Mucosa of descending colon (tissue), 3 donors: ENCODE results near the gene ABCC9. TPM values are rescaled to one million over a fixed set of nuclear protein-coding genes. Genes with fewer than 3 reads are reported as not detected.

Experiments used
- ATAC-seq: fragments of 200-7000 bp; cut with Tn5 transposase; one replicate; pipeline ENCODE4 v1.9.1; 2020; ENCODE audit warnings: mild to moderate bottlenecking, moderate library complexity
- DNase-seq, 3 donors: peaks; one replicate each; pipeline ENCODE4 v3.0.0-alpha.2; 2020
- H3K36me3 ChIP-seq: fragments of 200-600 bp; one replicate; pipeline ENCODE4 v1.8.0; 2021; ENCODE audit warnings: low read depth, mild to moderate bottlenecking
- H3K4me1 ChIP-seq: fragments of 200-600 bp; one replicate; pipeline ENCODE4 v1.8.0; 2021; ENCODE audit warnings: low read depth, mild to moderate bottlenecking
- H3K4me3 ChIP-seq: fragments of 200-600 bp; one replicate; pipeline ENCODE4 v1.8.0; 2021; ENCODE audit warnings: mild to moderate bottlenecking
- H3K9me3 ChIP-seq: fragments of 200-600 bp; one replicate; pipeline ENCODE4 v1.8.0; 2021; ENCODE audit warnings: mild to moderate bottlenecking
- CTCF ChIP-seq: fragments of 200-600 bp; IDR thresholded peaks from one replicate; pipeline ENCODE4 v1.8.0; 2022; ENCODE audit warnings: antibody characterized with exemption, mild to moderate bottlenecking
- intact Hi-C, 2 donors: fragments of 100-400 bp; cut with DNase I in 1 of 2; cut with micrococcal nuclease in 1 of 2; formaldehyde crosslinking; loops; one replicate each; pipeline versions ENCODE4 v1.11.0 to v1.11.1; 2022; cut with DNase I, micrococcal nuclease
- long read RNA-seq, 2 donors: library from polyadenylated mRNA; unstranded; transcript quantifications; one replicate each; pipeline ENCODE4 v2.0.0, GENCODE V29; 2019 to 2021
- total RNA-seq, 3 donors: library from RNA; stranded (reverse); fragmentation: NEBNext Ultra II Directional in 2 of 3; extraction: Animal tissue kit (Norgen Biotek cat#: 25700) in 2 of 3; gene quantifications; one replicate each; pipeline versions ENCODE4 v1.2.1 to v1.2.4, GENCODE V29; 2021 to 2023
- donor health status: DM: no; HTN: no; CAD: no; lungs with moderate emphysema.
- donor health status: DM: no; HTN: no; CAD: no.
- donor health status: DM: no; HTN: yes; CAD: no.

Gene ABCC9
- 10 to 100 TPM in 1 of 3 donors, 1 to 10 TPM in 1, under 1 TPM in 1; 0.67 to 60.6 (median 7.3) TPM for total RNA-seq
- long read RNA-seq, donor 1, partial matches to known transcripts = 3 of 8 reads
- long read RNA-seq, donor 1, other reads (novel, unspliced or antisense) = 5 of 8 reads
- long read RNA-seq, donor 2, partial matches to known transcripts = 0 of 1 reads
- long read RNA-seq, donor 2, other reads (novel, unspliced or antisense) = 1 of 1 reads

DNA sequence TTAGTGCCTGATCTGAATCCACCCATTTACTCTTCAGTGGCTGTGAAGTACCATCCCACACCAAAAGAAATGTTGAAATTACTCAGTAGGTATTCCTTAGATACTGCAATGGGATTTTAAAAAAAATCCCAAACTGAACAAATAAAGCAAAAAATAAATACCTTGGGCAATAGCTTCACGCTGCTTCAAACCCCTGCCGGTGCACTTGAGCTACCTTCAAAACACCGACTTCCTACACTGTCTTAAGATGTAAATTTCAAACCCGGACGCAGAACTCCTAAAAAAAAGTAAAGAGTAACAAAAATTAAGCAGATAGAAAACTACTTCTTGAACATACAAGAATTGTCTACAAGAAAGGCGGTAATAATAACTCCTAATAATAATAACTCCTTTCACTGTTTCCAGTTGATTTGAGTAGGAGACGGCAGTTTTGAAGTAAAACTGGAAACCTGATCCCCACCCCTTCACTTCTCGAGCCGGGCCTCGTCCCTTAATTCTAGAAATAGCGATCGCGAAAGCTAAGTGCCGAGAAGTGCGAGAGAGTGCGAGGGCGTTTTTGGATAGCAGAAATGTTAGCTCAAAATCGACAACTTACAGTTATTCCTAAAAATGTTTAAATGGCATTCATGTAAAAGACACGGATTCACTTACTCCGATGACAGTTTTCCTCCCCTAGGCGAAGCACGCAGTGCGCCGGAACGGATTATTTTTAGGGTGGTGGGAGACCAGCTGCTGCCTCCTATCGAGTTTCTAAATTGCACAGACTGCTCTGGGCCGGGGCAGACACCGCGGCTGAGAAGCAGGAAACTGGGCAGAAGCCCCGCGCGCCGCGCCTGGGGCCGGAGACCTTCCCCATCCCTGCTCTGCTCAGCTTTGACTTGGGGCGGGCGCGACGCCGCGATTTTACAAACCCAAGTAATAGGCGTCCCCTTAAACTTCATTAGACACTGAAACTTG is at the start of gene ABCC9:
Gene ABCC9, minus strand, starts transcription at position 878 of the 957 bp plus-strand sequence. CDS start 4,752 bp downstream, outside the sequence.
- intact Hi-C loops = no loop called here

GRCh38 chr12:21989819-21990412 is 48.7 kb upstream of the ABCC9 start:
- Histone ChIP-seq H3K36me3 (no peaks in the 10 kb centered on the region), H3K4me3 (no peak overlapping the region), H3K9me3 (no peaks in the 10 kb centered on the region), H3K4me1 (no peaks in the 10 kb centered on the region)
- no peak for ATAC-seq
- DNase-seq = peak in 1 of 3 donors; percentile 15
- no peak for TF ChIP-seq CTCF
- intact Hi-C loops = loop anchor here (5.0 to 10.0 kb wide), 2 partner anchors 295 to 298 kb away; no protein-coding TSS in a partner anchor

More for the DNA sequence above, at the start of gene ABCC9:
- H3K4me1 ChIP-seq = no peaks in the 10 kb centered on the region
- H3K4me3 ChIP-seq = no peak within 1 kb of the TSS
- H3K9me3 ChIP-seq = no peaks in the 10 kb centered on the region
- no peak for TF ChIP-seq CTCF
- ATAC-seq (peak; percentile 51), DNase-seq (peak; percentile 17 to 42 (median 35))
- H3K36me3 ChIP-seq = no peaks in the 10 kb centered on the region

DNA sequence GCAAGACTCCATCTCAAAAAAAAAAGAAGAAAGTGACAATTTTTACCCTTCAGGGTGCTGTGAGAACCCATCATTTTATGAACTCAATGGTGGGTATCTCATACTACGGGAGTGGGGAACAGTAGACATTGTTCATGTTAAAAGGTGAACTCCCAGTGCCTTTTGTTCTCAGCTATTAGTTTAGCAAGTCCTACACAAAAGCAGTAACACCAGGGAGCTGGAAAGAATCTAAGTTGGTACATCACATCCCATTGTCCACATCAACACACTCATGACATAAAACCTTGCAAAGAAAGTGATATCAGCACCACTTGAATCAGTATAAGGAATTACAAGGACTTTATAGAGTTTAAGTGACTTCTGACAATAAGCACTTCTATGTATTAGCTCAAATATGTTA is 47.4 kb upstream of the ABCC9 start:
- no peak for TF ChIP-seq CTCF
- ATAC-seq = no peak
- intact Hi-C loops = no loop called here

DNA sequence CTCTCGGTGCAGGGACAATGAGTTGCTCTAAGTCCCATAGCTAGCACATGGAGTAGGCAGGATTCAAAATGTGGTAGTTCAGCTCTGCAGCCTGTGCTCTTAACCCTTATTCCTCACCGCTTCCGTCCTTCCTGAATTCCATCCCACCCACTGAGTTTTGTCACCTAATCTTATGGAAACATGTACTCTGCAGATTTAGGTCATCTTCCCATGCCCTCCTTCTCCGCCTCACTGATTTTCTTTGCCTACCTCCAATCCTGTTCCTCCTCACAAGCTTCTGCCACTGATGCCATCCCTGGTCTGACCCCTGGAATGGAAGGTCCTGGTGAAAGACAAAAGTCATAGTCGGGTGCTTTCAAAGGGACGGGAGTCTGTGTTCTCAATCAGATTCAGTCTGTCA is 46.5 kb upstream of the ABCC9 start:
- H3K9me3 ChIP-seq = no peaks in the 10 kb centered on the region
- ATAC-seq (no peak), DNase-seq (no peak)
- no peak for TF ChIP-seq CTCF
- intact Hi-C loops = no loop called here
- no peaks in the 10 kb centered on the region for H3K36me3 ChIP-seq
- no peaks in the 10 kb centered on the region for H3K4me1 ChIP-seq
- H3K4me3 ChIP-seq = no peak overlapping the region

More for the DNA sequence above, 47.4 kb upstream of the ABCC9 start:
- Histone ChIP-seq H3K36me3 (no peaks in the 10 kb centered on the region), H3K4me3 (no peak overlapping the region), H3K9me3 (no peaks in the 10 kb centered on the region), H3K4me1 (no peaks in the 10 kb centered on the region)
- no peak for DNase-seq

DNA sequence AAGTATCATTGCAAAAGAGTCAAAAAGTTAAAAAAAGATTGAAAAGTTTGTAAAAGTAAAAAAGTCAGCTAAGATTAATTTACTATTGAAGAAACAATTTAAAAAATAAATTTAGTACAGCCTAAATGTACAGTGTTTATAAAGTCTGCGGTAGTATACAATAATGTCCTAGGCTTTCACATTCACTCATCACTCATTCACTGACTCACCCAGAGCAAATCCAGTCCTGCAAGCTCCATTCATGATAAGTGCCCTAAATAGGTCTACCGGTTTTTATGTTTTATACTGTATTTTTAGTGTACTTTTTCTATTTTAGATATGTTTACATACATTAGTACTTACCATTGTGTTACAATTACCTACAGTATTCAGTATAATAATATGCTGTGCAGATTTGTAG is 43.9 kb upstream of the ABCC9 start:
- intact Hi-C loops = no loop called here
- Histone ChIP-seq H3K36me3 (no peaks in the 10 kb centered on the region), H3K9me3 (no peaks in the 10 kb centered on the region), H3K4me3 (no peak overlapping the region), H3K4me1 (no peaks in the 10 kb centered on the region)
- no peak for ATAC-seq
- DNase-seq = no peak
- no peak for TF ChIP-seq CTCF
